ENCODE data around the gene ZNF438.

Gene ZNF438

GRCh38 chr10:30842894-30843293, 188.8 kb downstream of the ZNF438 start:
- no peak for TF ChIP-seq CTCF (conservative IDR thresholded peaks at IDR 0.05; ENCODE audit: low read depth, low read length)
- H3K4me3 ChIP-seq (ENCODE audit: low read length), result no peak overlapping the region
- DNase-seq (ENCODE audit: low read depth), result no peak

- DNase-seq (ENCODE audit: low read depth), result no peak
- no peak for TF ChIP-seq CTCF (conservative IDR thresholded peaks at IDR 0.05; ENCODE audit: low read depth, low read length)
- no peak overlapping the region for H3K4me3 ChIP-seq (ENCODE audit: low read length)
These were observed 189.5 kb downstream of the ZNF438 start for GRCh38 chr10:30842185-30842584.

- H3K4me3 ChIP-seq (ENCODE audit: low read length), result no peak overlapping the region
- DNase-seq (ENCODE audit: low read depth), result no peak
- no peak for TF ChIP-seq CTCF (conservative IDR thresholded peaks at IDR 0.05; ENCODE audit: low read depth, low read length)
These were observed 191.1 kb downstream of the ZNF438 start for GRCh38 chr10:30840395-30841050.

GRCh38 chr10:30839652-30840051, 192.0 kb downstream of the ZNF438 start:
- DNase-seq (ENCODE audit: low read depth), result no peak
- TF ChIP-seq CTCF (conservative IDR thresholded peaks at IDR 0.05; ENCODE audit: low read depth, low read length), result no peak

GRCh38 chr10:30836406-30836805, 195.3 kb downstream of the ZNF438 start:
- no peak for TF ChIP-seq CTCF (conservative IDR thresholded peaks at IDR 0.05; ENCODE audit: low read depth, low read length)
- DNase-seq (ENCODE audit: low read depth), result no peak

More at GRCh38 chr10:30839652-30840051, 192.0 kb downstream of the ZNF438 start:
- no peak overlapping the region for H3K4me3 ChIP-seq (ENCODE audit: low read length)

GRCh38 chr10:30835146-30835545, 196.5 kb downstream of the ZNF438 start:
- DNase-seq (ENCODE audit: low read depth), result no peak
- TF ChIP-seq CTCF (conservative IDR thresholded peaks at IDR 0.05; ENCODE audit: low read depth, low read length), result no peak
- no peak overlapping the region for H3K4me3 ChIP-seq (ENCODE audit: low read length)

More at GRCh38 chr10:30836406-30836805, 195.3 kb downstream of the ZNF438 start:
- no peak overlapping the region for H3K4me3 ChIP-seq (ENCODE audit: low read length)

GRCh38 chr10:30834651-30835050, 197.0 kb downstream of the ZNF438 start:
- no peak overlapping the region for H3K4me3 ChIP-seq (ENCODE audit: low read length)
- no peak for DNase-seq (ENCODE audit: low read depth)
- no peak for TF ChIP-seq CTCF (conservative IDR thresholded peaks at IDR 0.05; ENCODE audit: low read depth, low read length)
